ENCODE measurements around the gene MPRIP. TPM values are rescaled to one million over a fixed set of nuclear protein-coding genes. Genes with fewer than 3 reads are reported as not detected.

Gene MPRIP
- total and polyA plus RNA-seq, 2 donors (not counting 3 experiments of a cell fraction or from before 2014, with no cell fraction given), result 94.6 to 246 TPM

DNA sequence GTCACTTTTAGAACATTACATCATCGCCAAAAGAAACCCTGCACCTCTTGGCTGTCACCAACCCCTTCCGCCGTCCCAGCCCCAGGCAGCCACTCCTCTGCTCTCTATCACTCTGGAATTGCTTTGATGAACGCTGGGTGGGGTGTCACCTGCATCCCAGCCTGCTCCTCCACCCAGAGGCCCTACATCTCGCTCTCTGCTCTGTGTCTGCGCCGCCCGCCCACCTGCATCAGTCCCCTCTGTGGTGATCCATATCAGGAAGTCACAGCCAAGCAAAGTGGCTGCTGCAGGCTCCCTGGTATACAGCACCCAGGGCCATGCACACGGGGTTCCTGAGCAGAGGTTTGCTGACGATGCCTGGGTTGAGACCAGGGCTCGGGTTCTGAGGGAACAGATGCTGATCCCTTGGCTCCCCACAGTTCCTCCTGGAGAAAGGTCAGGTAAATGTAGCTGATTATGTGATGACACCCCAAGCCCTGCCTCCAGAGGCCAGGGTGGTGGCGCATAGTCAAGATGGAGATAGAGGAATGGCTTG is 30.8 kb downstream of the MPRIP start:
- H3K9me3 ChIP-seq (replicated peaks; ENCODE audit: control insufficient read depth, insufficient read depth, low read length), result no peaks in the 10 kb centered on the region
- CTCF ChIA-PET, result interaction anchor here (0.8 to 1.1 kb wide), 2 partner anchors 21 to 69 kb away, joined by 3 to 4 read pairs; no protein-coding TSS in a partner anchor
- no peaks in the 10 kb centered on the region for H3K9me1 ChIP-seq (replicated peaks; ENCODE audit: control insufficient read depth, extremely low read depth, insufficient read depth, low read length)
- H2AFZ ChIP-seq (ENCODE audit: low read depth, low read length), result no peak overlapping the region
- no peak for DNase-seq (ENCODE audit: low read depth, low spot score)
- dilution Hi-C loops (cut with MboI; ENCODE audit: extremely low pct_ligation_motif_present, low sequenced_read_pairs) (no loop called here), intact Hi-C loops (cut with micrococcal nuclease) (no loop called here)
- no peak overlapping the region for H3K27ac ChIP-seq (ENCODE audit: insufficient read depth, low read depth, low read length)
- peaks cover 97% of the 10 kb centered on the region for H3K79me2 ChIP-seq (ENCODE audit: control insufficient read depth, insufficient read depth, low read length)
- FAIRE-seq, result no peak
- TF ChIP-seq EZH2 (IDR thresholded peaks at IDR 0.05; ENCODE audit: borderline replicate concordance, low read depth, low read length, severe bottlenecking) (no peak), POLR2A (IDR thresholded peaks at IDR 0.05; ENCODE audit: low read depth, low read length) (no peak), FOS (IDR thresholded peaks at IDR 0.05; ENCODE audit: borderline replicate concordance, insufficient read depth, low read length) (no peak), POLR2AphosphoS5 (IDR thresholded peaks at IDR 0.05; ENCODE audit: insufficient read depth, low read depth, low read length) (no peak), JUN (IDR thresholded peaks at IDR 0.05; ENCODE audit: borderline replicate concordance, insufficient read depth, insufficient read length, low read depth) (no peak), MYC (IDR thresholded peaks at IDR 0.05; ENCODE audit: low read depth, low read length) (no peak)
- TF ChIP-seq, protein P1, sequence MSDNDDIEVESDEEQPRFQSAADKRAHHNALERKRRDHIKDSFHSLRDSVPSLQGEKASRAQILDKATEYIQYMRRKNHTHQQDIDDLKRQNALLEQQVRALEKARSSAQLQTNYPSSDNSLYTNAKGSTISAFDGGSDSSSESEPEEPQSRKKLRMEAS (IDR thresholded peaks at IDR 0.05; ENCODE audit: insufficient read depth, insufficient read length), result no peak
- TF ChIP-seq, protein P2, sequence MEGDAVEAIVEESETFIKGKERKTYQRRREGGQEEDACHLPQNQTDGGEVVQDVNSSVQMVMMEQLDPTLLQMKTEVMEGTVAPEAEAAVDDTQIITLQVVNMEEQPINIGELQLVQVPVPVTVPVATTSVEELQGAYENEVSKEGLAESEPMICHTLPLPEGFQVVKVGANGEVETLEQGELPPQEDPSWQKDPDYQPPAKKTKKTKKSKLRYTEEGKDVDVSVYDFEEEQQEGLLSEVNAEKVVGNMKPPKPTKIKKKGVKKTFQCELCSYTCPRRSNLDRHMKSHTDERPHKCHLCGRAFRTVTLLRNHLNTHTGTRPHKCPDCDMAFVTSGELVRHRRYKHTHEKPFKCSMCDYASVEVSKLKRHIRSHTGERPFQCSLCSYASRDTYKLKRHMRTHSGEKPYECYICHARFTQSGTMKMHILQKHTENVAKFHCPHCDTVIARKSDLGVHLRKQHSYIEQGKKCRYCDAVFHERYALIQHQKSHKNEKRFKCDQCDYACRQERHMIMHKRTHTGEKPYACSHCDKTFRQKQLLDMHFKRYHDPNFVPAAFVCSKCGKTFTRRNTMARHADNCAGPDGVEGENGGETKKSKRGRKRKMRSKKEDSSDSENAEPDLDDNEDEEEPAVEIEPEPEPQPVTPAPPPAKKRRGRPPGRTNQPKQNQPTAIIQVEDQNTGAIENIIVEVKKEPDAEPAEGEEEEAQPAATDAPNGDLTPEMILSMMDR (IDR thresholded peaks at IDR 0.05; ENCODE audit: extremely low read depth in 1 of 2, insufficient read depth in 1 of 2, low read depth in 1 of 2, low read length in 2 of 2), result no peak
- H3K36me3 ChIP-seq (ENCODE audit: control insufficient read depth in 2 of 2, extremely low read depth in 1 of 2, insufficient read depth in 2 of 2, low read length in 2 of 2), result peaks cover 0 to 6% of the 10 kb centered on the region in 2 experiments
- H3K4me2 ChIP-seq (ENCODE audit: insufficient read depth, low read length), result no peak overlapping the region
- peaks cover 7% of the 10 kb centered on the region for H4K20me1 ChIP-seq (replicated peaks; ENCODE audit: control insufficient read depth, extremely low read depth, insufficient read depth, low read length)
- BruUV-seq (replicated peaks), result no TSS peak
- H3K27me3 ChIP-seq (ENCODE audit: control insufficient read depth in 2 of 2, insufficient read depth in 2 of 2, low read length in 2 of 2), result no peaks in the 10 kb centered on the region
- H3K4me1 ChIP-seq (ENCODE audit: control insufficient read depth, extremely low read depth, insufficient read depth, low read length), result peaks cover 31% of the 10 kb centered on the region
- no peak overlapping the region for H3K9ac ChIP-seq (replicated peaks; ENCODE audit: extremely low read depth, insufficient read depth, low read length)
- no peak overlapping the region for H3K4me3 ChIP-seq (replicated peaks in 1 of 3; ENCODE audit: insufficient read depth in 1 of 3, low read depth in 1 of 3, low read length in 3 of 3)
- POLR2A ChIA-PET, result no interaction called here

All from endothelial cell of umbilical vein (primary cell).